Stimulated activated CD8-positive, alpha-beta memory T cell treated with anti-CD3 and anti-CD28 coated beads, Interleukin-15, amount 100 ng/mL, for 24 hours (primary cell): ENCODE data around the gene CTDP1.

Experiments used
- DNase-seq: peaks from one replicate; pipeline ENCODE4 v3.0.0-alpha.2; 2020; ENCODE audit warnings: low read depth

CTDP1 gene

GRCh38 chr18:79796531-79797405 is 117.2 kb downstream of the CTDP1 start:
- DNase-seq = no peak

DNA sequence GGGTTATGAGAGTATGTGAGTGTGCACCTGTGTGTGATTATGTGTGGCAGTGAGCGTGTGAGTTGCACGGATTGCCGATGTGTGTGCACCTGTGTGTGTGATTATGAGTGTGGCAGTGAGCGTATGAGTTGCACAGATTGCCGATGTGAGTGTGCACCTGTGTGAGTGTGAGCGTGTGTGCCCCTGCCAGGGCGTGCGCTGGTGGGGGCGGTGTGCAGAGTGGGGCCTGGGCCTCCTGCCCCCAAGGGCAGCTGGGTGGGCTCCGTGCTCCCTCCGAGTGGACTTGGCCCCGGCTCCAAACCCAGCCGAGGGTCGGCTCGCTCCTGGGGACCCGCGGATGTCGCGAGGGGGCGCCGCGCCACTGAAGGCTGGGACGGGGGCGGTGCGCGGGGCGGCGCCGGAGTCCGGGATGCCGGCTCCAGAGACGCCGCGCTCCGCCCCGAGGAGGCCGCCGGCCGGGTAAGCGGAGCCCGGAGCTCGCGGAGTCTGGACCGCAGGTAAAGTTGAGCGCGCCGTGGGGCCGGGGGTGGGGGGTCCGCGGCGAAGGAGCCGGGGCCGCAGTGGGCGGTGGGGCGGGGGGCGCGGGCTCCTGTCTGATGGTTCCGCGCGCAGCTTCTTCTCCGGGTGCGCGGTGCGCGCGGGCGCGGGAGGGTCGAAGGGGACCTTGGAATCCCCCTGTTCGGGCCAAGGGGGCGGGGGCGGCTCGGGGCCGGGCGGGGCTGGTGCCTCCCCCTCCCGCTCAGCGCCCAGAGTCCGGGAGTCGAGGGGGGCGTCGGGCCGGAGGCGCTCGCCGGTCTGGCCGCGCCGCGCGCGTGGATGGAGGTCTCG is 118.1 kb downstream of the CTDP1 start, which contains the start of gene KCNG2:
Gene KCNG2, plus strand, starts transcription at position 421 of the 828 bp plus-strand sequence. CDS start 65,730 bp downstream, outside the sequence.
- no peak for DNase-seq

- no peak for DNase-seq
These were observed 118.9 kb downstream of the CTDP1 start for GRCh38 chr18:79798346-79798998.

- DNase-seq = no peak
These were observed 119.4 kb downstream of the CTDP1 start for GRCh38 chr18:79798999-79799370.

GRCh38 chr18:79799619-79800370 is 120.2 kb downstream of the CTDP1 start:
- no peak for DNase-seq

- DNase-seq = no peak
These were observed 121.0 kb downstream of the CTDP1 start for GRCh38 chr18:79800371-79801180.

DNA sequence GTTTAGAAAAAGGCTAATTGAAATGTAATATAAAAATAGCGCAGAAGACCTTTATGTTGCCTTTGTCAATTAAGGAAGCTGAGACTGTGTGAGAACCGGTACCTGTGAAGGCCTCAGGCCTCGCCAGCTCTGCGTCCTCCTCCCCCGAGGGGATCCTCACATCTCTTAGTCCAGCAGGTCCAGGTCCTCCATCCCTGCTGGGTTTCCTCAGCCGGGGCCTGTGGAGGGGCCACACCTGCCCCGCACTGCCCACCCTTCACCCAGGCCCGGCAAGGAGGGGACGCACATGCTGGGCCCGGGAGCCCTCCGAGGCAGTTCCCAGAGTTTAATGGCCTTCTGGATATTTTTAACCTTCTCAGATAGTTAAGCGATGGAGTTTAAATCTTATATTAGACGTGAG is 121.6 kb downstream of the CTDP1 start:
- no peak for DNase-seq

DNA sequence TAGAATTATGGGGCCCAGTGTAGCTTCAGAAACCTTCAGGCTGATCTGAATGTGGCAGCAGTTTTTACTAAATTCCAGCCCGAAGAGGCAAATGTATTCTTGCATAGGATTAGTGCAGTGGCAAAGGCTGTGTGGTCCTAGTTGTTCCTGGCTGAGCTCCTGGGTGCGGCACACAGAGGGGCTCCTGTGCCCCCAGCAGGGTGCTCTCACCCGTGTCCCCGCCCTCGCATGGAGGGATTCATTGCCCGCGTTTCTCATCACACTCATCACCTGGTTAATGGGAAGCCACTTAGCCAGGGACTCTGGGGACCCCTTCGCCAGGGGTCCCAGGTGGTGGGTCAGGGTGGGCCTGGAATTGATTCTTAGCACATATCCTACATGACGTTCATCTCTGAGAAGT is 122.0 kb downstream of the CTDP1 start:
- DNase-seq = no peak

GRCh38 chr18:79802298-79802697 is 122.7 kb downstream of the CTDP1 start:
- no peak for DNase-seq

DNA sequence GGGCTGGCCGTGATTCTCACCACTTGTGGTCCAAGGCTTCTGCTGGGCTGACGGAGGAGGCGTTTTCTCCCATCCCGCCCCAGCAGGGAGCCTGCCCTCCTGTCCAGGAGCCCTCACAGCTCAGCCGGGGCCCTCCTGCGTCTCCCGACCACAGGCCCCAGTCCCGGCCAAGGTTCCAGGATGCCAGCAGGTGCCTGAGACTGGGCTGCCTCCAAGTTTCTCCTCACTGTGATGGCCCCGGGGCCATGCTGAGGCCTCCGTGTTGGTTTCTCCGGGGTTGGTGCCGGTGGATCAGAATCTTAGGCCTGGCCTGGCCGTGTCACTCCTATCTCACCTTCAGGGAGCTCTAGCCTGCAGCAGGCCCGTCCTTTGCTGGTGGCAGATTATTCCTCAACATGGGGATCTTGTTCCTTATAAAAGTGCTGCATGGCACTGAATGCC is 124.0 kb downstream of the CTDP1 start:
- no peak for DNase-seq
